DMS114 treated with DMSO at 0.1 percent for 48 hours (cell line): Measurements from ENCODE around the gene CDC6.
A peak's percentile ranks its signal among the peaks of the same experiment; 100 is the strongest.

Source experiments
- DNase-seq: peaks from one replicate; lab custom pipeline; 2025; ENCODE audit not compliant: unreplicated experiment; lab: John Stamatoyannopoulos, UW

CDC6 gene

GRCh38 chr17:40287494-40288369 is at the start of gene CDC6:
TSS of gene CDC6 (plus strand) at chr17:40287879. CDS start at chr17:40289421, 1,542 bp downstream.
- DNase-seq: peak; percentile 99

- no peak for DNase-seq
Measured at GRCh38 chr17:40241252-40241834, 46.3 kb upstream of the CDC6 start.

- DNase-seq: no peak
Measured at GRCh38 chr17:40242774-40243173, 44.9 kb upstream of the CDC6 start.

DNA sequence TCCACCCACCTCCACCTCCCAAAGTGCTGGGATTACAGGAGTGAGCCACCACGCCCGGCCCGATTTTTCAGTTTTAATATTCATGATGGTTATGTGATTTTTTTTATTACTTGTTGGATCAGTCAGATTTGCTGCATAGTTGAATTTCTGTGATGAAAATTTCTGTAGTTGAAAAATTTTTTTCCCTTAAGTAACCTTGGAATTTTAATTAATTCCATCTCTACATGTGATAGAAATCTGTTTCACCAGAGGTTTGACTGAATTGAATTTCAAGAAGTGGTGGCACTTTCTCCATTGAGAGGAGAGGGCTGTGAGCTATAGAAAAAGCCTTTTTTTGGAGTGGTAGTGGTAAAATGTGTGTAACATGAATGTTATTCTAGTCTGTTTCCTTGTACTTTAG is 43.9 kb upstream of the CDC6 start:
- no peak for DNase-seq

GRCh38 chr17:40244255-40244654 is 43.4 kb upstream of the CDC6 start:
- no peak for DNase-seq

DNA sequence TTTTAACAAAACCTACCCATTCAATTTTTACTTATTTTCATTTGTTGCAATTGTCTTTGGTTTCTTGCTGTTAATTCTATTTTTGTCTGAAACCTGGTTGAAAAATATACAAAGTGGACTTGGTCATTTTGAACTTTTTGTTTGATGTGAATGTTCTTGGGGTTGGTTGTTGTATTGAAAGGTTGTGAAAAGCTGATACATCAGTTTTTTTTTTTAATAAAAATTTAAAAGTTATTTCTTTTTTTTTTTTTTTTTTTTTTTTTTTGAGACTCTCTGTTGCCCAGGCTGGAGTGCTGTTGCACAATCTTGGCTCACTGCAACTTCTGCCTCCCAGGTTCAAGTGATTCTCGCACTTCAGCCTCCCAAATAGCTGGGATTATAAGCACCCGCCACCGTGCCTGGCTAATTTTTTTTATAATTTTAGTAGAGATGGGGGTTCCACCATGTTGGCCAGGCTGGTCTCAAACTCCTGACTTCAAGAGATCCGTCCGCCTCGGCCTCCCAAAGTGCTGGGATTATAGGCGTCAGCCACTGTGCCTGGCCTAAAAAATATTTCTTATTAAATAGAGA is 39.7 kb upstream of the CDC6 start:
- no peak for DNase-seq

DNA sequence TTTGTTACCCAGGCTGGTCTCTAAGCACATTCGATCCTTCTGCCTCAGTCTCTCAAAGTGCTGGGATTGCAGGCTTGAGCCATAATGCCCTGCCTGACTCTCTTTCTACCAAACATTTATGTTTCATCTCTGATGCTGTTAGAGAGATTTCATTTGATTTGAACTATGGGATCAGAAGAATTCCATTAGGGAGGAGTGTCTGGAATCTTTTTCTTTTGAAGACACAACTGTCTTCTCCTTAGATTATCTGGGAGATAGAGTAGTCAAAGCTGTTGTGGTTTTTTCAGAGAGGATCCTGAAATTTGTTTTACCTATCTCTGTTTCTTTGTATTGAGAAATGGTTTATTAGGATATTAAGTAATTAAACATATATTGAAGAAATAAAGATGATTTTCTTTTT is 39.2 kb upstream of the CDC6 start:
- no peak for DNase-seq

DNA sequence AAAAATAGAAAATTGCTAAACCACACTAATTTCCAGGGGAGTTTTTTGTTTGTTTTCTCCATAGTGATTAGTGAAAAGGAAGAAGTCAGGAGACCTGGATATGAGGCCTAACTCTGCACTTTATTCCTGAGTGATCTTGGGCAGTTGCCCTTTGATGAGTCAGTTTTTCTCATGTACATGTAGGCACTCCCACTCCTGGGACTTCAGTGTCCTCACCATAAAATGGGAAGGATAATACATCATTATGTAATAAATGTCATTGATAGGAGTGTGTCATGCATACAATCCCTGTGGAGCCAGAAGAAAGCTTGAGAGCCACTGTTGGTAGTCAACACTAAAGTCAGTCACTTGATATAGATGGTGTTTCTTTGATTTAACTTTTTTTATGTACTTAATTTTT is 36.1 kb upstream of the CDC6 start:
- no peak for DNase-seq

GRCh38 chr17:40253565-40253964 is 34.1 kb upstream of the CDC6 start:
- no peak for DNase-seq

DNA sequence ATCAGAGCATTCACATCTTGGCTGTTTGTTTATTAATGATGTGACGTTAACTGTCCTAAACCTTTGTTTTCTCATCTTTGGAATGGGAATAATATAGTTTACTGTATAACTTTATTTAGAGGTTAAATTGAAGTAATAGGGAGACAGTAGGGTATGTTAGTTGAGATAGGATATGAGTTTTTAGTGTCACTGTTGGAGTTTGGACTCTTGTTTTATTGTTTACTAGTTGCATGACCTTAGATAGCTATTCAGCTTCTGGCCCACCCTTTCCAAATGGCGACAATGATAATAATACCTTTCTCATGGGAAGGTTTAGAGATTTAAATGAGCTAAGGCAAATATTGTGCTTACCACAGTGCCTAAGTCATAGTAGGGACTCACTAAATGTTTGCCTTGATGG is 28.2 kb upstream of the CDC6 start:
- DNase-seq: no peak

DNA sequence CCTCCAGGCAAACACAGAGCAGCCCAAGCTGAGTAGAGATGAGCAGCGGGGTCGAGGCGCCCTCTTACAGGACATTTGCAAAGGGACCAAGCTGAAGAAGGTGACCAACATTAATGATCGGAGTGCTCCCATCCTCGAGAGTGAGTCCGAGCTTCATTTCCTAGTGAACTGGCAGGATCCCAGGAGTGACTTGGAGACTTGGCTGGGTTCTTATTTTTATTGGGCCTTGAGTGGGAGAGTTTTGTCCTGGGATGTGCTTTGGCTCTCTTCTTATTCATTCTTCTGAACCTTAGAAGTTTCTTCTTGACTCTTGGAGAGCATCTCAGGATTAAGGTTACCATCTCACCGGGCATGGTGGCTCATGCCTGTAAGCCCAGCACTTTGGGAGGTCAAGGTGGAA is 27.2 kb upstream of the CDC6 start:
- DNase-seq: no peak

GRCh38 chr17:40264458-40265185 is 23.1 kb upstream of the CDC6 start:
- no peak for DNase-seq

GRCh38 chr17:40265337-40265736 is 22.3 kb upstream of the CDC6 start:
- DNase-seq: no peak

DNA sequence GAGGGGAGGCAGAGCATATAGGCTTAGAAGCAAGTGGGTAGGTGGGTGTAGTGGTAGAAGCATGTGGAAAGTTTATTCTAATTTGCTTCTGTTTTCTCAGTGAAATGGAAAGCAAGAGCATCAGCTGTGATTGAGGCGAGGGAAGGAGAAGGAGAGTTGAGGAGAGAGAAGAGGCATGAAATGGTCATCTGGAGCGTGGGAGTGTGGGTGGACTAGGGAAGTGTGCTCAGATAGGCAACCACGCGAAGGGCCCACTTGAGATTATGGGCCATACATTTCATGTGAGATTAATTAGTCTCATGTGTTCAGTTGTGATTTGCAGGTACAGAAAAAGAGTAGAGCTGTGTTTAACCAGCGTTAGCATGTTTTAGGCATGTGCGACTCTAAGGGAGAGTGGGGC is 20.8 kb upstream of the CDC6 start:
- DNase-seq: no peak

DNA sequence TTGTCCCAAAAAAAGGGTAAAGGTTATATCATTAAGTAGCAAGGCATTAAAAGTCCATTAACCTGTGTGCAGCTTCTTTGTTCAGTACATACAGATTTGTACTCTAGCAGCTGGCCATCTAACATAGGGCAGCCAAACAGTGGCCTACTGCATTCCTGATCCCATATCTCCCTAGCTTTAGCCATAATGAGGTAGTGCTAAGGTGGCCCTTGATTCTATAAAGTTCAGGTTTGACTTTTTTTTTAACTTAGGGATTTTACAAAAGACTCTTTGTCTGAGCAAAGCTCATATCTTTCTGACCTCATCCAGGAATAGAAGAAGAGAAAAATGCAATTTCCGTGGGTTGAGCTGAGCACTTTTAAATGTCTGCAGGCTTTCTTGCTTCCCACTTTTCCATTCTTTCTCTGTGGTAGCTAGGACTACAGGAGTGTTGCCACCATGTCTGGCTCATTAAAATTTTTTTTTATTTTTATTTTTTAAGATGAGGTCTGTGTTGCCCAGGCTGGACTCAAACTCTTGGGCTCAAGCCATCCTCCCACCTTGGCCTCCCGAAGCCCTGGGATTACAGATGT is 19.5 kb upstream of the CDC6 start:
- DNase-seq: no peak

- no peak for DNase-seq
Measured at GRCh38 chr17:40278414-40278813, 9.3 kb upstream of the CDC6 start.

- no peak for DNase-seq
Measured at GRCh38 chr17:40279402-40279801, 8.3 kb upstream of the CDC6 start.

DNA sequence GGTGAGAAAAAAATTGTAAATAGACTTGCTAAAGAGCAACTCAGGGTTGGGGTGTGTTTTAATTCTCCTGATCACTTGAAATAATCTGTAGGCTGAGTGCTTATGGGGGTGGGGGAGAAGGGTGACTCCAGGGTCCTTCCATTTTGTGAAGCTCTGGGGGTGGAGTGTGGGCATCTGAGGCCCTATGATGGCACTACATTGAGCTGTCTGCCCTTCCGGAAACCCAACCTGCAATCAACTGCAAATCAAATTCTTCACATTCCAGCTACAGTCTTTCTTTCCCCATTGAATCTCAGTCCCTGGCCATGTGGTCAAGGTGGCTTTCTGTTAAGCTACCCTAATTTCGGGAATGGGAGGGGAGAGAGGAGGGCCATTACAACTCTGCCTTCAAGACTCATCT is 6.0 kb upstream of the CDC6 start:
- no peak for DNase-seq

DNA sequence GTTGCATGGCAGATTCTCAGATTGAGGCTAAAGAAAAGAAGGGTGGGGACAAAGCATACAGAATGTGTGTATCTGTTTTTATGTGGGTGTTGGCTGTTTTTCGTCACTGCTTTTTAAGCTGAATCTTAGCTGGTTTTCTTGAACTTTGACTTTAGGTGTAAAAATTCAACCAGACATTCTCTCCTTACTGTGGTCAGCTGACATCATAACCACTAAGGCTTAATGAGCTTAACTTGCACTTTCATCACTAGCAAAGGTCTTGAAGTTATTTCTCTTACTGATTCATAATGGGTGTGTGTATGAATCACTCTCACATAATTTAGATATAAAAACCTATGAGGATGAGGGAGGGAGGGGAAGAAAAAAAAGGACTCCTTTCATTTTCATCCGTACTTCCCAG is 4.0 kb upstream of the CDC6 start:
- DNase-seq: no peak

GRCh38 chr17:40284085-40284713 is 3.5 kb upstream of the CDC6 start:
- peak; percentile 15 for DNase-seq

DNA sequence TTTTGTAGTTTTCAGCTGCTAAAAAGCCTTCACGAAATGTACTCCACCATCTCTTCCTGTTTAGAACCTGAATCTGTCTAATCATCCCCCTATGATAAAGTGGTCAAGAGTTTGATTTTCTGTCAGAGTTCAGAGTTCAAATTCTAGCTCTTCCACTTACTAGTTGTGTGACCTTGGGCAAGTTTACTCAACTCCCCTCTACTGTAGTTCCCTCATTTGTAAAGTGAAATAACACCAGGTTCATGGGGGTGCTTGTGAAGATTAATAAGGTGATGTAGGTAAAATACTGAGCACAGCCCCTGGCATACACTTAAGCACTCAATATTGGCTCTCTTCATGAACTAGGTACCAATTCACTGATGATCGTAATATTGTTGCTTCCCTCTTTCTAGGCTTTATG is 1.2 kb upstream of the CDC6 start:
- no peak for DNase-seq
